Measurements from ENCODE around the gene SOAT2.

DNA sequence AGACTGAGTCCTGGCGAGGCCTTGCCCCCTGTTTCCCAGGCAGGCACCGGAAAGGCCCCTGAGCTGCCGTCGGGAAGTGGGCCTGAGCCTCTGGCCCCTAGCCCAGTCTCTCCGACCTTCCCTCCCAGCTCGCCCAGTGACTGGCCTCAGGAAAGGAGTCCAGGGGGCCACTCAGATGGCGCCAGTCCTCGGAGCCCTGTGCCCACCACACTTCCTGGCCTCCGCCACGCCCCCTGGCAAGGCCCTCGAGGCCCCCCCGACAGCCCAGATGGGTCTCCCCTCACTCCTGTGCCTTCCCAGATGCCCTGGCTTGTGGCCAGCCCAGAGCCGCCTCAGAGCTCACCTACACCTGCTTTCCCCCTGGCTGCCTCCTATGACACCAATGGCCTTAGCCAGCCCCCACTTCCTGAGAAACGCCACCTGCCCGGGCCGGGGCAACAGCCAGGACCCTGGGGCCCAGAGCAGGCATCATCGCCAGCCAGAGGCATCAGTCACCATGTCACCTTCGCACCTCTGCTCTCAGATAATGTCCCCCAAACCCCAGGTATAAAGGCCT lies 42.5 kb upstream of the SOAT2 start:
- TF ChIP-seq, protein P1, sequence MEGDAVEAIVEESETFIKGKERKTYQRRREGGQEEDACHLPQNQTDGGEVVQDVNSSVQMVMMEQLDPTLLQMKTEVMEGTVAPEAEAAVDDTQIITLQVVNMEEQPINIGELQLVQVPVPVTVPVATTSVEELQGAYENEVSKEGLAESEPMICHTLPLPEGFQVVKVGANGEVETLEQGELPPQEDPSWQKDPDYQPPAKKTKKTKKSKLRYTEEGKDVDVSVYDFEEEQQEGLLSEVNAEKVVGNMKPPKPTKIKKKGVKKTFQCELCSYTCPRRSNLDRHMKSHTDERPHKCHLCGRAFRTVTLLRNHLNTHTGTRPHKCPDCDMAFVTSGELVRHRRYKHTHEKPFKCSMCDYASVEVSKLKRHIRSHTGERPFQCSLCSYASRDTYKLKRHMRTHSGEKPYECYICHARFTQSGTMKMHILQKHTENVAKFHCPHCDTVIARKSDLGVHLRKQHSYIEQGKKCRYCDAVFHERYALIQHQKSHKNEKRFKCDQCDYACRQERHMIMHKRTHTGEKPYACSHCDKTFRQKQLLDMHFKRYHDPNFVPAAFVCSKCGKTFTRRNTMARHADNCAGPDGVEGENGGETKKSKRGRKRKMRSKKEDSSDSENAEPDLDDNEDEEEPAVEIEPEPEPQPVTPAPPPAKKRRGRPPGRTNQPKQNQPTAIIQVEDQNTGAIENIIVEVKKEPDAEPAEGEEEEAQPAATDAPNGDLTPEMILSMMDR (conservative IDR thresholded peaks at IDR 0.05; ENCODE audit: low read depth, low read length) = no peak
- TF ChIP-seq EZH2 (IDR thresholded peaks at IDR 0.05; ENCODE audit: borderline replicate concordance, low read depth, low read length, poor library complexity, severe bottlenecking) = no peak
